Kidney (tissue), 14 donors: ENCODE measurements around the gene UNC45A. TPM values are rescaled to one million over a fixed set of nuclear protein-coding genes. Genes with fewer than 3 reads are reported as not detected.

Experiments used
- DNase-seq, 5 donors: peaks; one replicate each; pipeline ENCODE4 v3.0.0-alpha.2; 2013 to 2020
- FAIRE-seq: peaks from 2 replicates; lab custom pipeline; 2012; peaks lifted over from hg19 to GRCh38; lab: Jason Lieb, UNC
- H3K27ac ChIP-seq, 2 donors: one replicate each; pipeline ENCODE4 v1.7.0; 2013; ENCODE audit warnings: low read depth in 2 of 2, low read length in 2 of 2, inconsistent platforms in 1 of 2
- H3K27me3 ChIP-seq: one replicate; pipeline ENCODE4 v1.7.1; 2013; ENCODE audit warnings: low read length, inconsistent platforms; ENCODE audit not compliant: control insufficient read depth, insufficient read depth
- H3K36me3 ChIP-seq, 3 donors: one replicate each; pipeline versions ENCODE4 v1.7.0 to v1.7.1; 2013; ENCODE audit warnings: low read length in 3 of 3, control low read depth in 1 of 3, inconsistent platforms in 1 of 3; ENCODE audit not compliant: insufficient read depth in 3 of 3, control insufficient read depth in 2 of 3
- H3K4me1 ChIP-seq, 3 donors: one replicate each; pipeline versions ENCODE4 v1.7.0 to v1.7.1; 2013; ENCODE audit warnings: low read length in 3 of 3, inconsistent platforms in 1 of 3, low read depth in 1 of 3; ENCODE audit not compliant: control insufficient read depth in 2 of 3, insufficient read depth in 2 of 3
- H3K4me3 ChIP-seq, 3 donors: one replicate each; pipeline versions ENCODE4 v1.7.0 to v1.8.1; 2013; ENCODE audit warnings: low read length in 3 of 3, control low read depth in 1 of 3, inconsistent platforms in 1 of 3
- H3K9ac ChIP-seq, 3 donors: one replicate each; pipeline versions ENCODE4 v1.7.0 to v1.7.1; 2013; ENCODE audit warnings: low read length in 3 of 3, control low read depth in 1 of 3, inconsistent platforms in 1 of 3
- H3K9me3 ChIP-seq, 3 donors: one replicate each; pipeline versions ENCODE4 v1.7.0 to v1.7.1; 2013; ENCODE audit warnings: low read length in 3 of 3, control low read depth in 1 of 3, inconsistent platforms in 1 of 3; ENCODE audit not compliant: control insufficient read depth in 2 of 3, insufficient read depth in 1 of 3
- CTCF ChIP-seq: IDR thresholded peaks from 3 replicates; pipeline ENCODE4 v1.5.1; 2012; ENCODE audit warnings: mild to moderate bottlenecking, moderate library complexity, borderline replicate concordance; ENCODE audit not compliant: insufficient read depth; ENCODE audit errors: extremely low read depth
- intact Hi-C: fragments of 100-400 bp; cut with DNase I; formaldehyde crosslinking; loops from one replicate; pipeline ENCODE4 v1.11.1; 2022
- polyA plus RNA-seq: library from polyadenylated mRNA; stranded (reverse); fragments of 350-450 nt; fragmentation: Illumina TruSeq; extraction: RNeasy Lipid Tissue Mini Kit (QIAGEN cat#74804); gene quantifications from one replicate; pipeline ENCODE4 v1.2.3, GENCODE V29; 2014; ENCODE audit warnings: low read depth, low replicate concordance; ENCODE audit not compliant: insufficient read depth
- total RNA-seq: library from RNA; stranded (reverse); fragmentation: NEBNext Ultra II Directional; extraction: Animal tissue kit (Norgen Biotek cat#: 25700); gene quantifications from one replicate; pipeline ENCODE4 v1.2.1, GENCODE V29; 2021
- donor health status: control.
- donor health status: control.
- donor health status: control.
- donor health status: control.
- donor health status: control.
- donor health status: DM: yes; HTN: yes; CAD: no.
- donor health status: Normal renal cell carcinoma (clear cell type).

The UNC45A gene
- total and polyA plus RNA-seq, 2 donors from 2014 or later = 48.9 to 62.8 TPM

GRCh38 chr15:90886291-90886614 lies 48.8 kb upstream of the UNC45A start:
- no peak overlapping the region for H3K9ac ChIP-seq
- H3K4me1 ChIP-seq = peaks cover 0 to 20% (median 6%) of the 10 kb centered on the region in 3 donors
- TF ChIP-seq CTCF = no peak
- H3K4me3 ChIP-seq = no peak overlapping the region
- H3K36me3 ChIP-seq = peaks cover 0 to 2% (median 0%) of the 10 kb centered on the region in 3 donors
- H3K9me3 ChIP-seq = no peaks in the 10 kb centered on the region
- no peak for DNase-seq
- intact Hi-C loops = no loop called here
- no peak overlapping the region for H3K27ac ChIP-seq
- FAIRE-seq = no peak
- H3K27me3 ChIP-seq = no peaks in the 10 kb centered on the region

GRCh38 chr15:90887037-90887481 lies 48.0 kb upstream of the UNC45A start:
- Histone ChIP-seq H3K9ac (no peak overlapping the region), H3K9me3 (no peaks in the 10 kb centered on the region), H3K27ac (no peak overlapping the region), H3K4me3 (no peak overlapping the region), H3K36me3 (peaks cover 0 to 4% (median 2%) of the 10 kb centered on the region in 3 donors), H3K27me3 (no peaks in the 10 kb centered on the region), H3K4me1 (peaks cover 0 to 20% (median 6%) of the 10 kb centered on the region in 3 donors)
- DNase-seq (peak in 1 of 5 donors; percentile 74), FAIRE-seq (no peak)
- intact Hi-C loops = no loop called here
- no peak for TF ChIP-seq CTCF

- no peak overlapping the region for H3K27ac ChIP-seq
- intact Hi-C loops = no loop called here
- no peak for DNase-seq
- no peak overlapping the region for H3K4me3 ChIP-seq
- H3K27me3 ChIP-seq = no peaks in the 10 kb centered on the region
- TF ChIP-seq CTCF = no peak
- peaks cover 0 to 5% (median 4%) of the 10 kb centered on the region in 3 donors for H3K36me3 ChIP-seq
- FAIRE-seq = no peak
- H3K4me1 ChIP-seq = peaks cover 0 to 13% (median 0%) of the 10 kb centered on the region in 3 donors
- H3K9ac ChIP-seq = no peak overlapping the region
- no peaks in the 10 kb centered on the region for H3K9me3 ChIP-seq
These were observed 45.8 kb upstream of the UNC45A start for GRCh38 chr15:90889313-90889730.
